Stimulated activated CD4-positive, alpha-beta T cell treated with anti-CD3 and anti-CD28 coated beads, Interleukin-15, amount 100 ng/mL, for 48 hours (primary cell): ENCODE data around the gene LATS2.

Experiments used
- DNase-seq, 2 donors: peaks; one replicate each; pipeline ENCODE4 v3.0.0-alpha.2; 2020; ENCODE audit warnings: low read depth in 2 of 2

LATS2 gene

DNA sequence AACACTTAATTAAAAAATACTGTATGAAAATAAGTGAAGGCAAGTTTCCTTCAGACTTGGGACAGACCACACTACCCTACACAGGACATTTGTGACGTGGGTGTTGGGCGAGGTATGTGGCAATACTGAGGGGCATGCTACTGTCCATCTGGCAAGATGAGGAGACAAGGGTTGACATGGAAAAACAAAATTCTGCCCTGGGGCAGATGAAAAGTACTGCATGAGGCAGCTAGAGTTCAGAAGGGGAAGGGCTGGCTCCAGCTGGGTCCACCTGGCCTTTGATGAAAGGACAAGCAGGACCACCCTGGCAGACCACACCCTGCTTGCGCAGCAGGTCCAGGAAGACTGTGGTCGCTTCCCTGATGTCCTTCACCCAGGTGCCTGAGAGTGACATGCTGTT, 43.2 kb downstream of the LATS2 start:
- DNase-seq: no peak

- no peak for DNase-seq
These were observed 44.9 kb downstream of the LATS2 start for GRCh38 chr13:21016487-21016886.

- DNase-seq: no peak
These were observed 46.1 kb downstream of the LATS2 start for GRCh38 chr13:21015284-21015683.

GRCh38 chr13:21014502-21015170, 46.8 kb downstream of the LATS2 start:
- no peak for DNase-seq

DNA sequence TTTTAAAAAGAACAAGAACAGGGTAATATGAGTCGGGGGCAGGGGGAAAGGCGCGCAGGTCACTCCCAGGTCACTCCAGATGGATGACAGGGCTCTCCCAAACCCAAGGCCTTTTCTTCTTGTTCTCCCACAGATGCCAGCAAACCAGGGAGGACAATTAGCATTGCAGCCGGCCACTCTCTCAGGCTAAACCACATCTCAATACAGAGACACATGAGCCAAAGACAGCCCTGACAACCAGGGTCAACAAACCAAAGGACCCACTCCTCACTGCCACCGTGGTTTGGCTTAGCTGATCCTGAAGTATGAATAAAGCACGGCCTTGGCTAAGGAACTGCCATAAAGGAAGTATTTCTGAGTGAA, 47.3 kb downstream of the LATS2 start:
- no peak for DNase-seq

- no peak for DNase-seq
These were observed 47.7 kb downstream of the LATS2 start for GRCh38 chr13:21013682-21014038.

DNA sequence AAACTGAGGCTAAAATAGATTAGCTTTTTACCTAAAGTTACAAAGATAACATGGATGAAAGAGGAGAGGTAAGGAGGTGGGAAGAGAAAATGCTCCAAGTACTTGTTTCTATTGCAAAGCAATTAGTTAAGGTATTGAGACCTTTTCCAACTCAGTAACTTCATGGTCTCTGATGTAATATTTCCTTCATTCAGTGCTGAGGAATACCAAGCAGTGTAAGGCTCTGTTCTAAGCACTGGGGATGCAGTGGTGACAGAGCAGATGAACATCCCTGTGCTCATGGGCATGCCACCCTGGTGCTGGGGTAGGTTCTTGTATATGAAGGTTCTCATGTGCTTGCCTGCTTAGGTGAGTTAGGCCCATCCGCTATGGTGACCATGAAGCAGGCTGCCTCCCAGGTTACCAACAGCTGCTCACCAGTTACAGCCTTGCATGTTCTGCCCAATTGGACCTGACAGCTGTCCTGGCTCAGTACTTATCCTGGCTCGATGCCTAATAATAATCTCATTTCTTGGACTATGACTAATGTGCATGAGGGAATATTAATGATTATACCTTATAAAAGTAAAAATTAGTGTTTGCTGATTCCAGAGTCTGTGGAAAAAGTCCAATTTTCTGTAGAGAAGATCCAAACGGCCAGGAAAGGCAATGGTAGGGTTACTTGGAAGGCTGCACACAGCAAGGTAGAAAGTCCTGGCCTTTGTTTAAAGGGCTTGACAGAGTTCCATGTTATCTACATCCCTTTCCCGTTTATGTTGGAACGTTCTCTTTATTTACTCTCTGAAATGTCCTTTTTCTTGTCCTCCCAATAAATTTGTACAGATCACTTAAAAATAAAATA, 48.3 kb downstream of the LATS2 start:
- no peak for DNase-seq

- no peak for DNase-seq
These were observed 49.2 kb downstream of the LATS2 start for GRCh38 chr13:21012211-21012610.

- DNase-seq: no peak
These were observed 50.0 kb downstream of the LATS2 start for GRCh38 chr13:21011378-21011777.

- no peak for DNase-seq
These were observed 50.8 kb downstream of the LATS2 start for GRCh38 chr13:21010621-21011020.

DNA sequence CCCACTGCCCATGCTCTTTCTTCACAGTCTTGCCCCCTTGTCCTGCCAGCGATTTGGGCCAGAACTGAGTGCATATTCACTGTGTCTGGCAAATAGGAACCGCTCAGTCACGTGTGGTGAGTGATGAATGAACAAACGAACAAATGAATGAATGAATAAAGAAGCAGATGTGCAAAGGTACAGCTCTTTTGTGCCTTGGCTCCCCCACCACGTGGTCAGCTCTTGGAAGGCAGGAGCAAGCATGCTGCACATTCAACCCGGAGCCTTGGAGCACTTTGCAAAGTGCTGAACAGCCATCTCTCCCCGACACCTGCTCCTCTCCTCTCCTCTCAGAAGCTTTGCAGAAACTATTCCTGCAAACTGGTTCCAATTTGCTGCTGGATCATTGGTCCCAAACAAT, 52.4 kb downstream of the LATS2 start:
- DNase-seq: no peak

- no peak for DNase-seq
These were observed 53.4 kb downstream of the LATS2 start for GRCh38 chr13:21008026-21008425.

- DNase-seq: no peak
These were observed 55.0 kb downstream of the LATS2 start for GRCh38 chr13:21006141-21007005.

GRCh38 chr13:21005193-21005592, 56.2 kb downstream of the LATS2 start:
- no peak for DNase-seq

DNA sequence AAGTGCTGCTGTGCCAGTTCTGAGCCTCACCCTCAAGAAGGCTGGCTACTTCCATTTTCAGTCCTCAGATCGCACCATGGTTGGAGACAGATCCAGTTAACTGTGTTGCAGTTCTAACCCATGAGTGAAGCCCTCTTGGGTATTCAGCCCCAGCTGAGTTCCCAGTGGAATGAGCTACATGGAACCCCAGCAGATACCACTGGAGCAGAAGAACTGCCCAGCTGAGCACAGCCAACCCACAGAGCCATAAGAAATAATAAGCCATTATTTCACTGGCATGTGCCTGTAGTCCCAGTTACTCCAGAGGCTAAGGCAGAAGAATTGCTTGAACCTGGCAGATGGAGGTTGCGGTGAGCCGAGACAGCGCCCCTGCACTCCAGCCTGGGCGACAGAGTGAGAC, 59.9 kb downstream of the LATS2 start:
- DNase-seq: no peak

GRCh38 chr13:21000647-21001046, 60.7 kb downstream of the LATS2 start:
- no peak for DNase-seq

DNA sequence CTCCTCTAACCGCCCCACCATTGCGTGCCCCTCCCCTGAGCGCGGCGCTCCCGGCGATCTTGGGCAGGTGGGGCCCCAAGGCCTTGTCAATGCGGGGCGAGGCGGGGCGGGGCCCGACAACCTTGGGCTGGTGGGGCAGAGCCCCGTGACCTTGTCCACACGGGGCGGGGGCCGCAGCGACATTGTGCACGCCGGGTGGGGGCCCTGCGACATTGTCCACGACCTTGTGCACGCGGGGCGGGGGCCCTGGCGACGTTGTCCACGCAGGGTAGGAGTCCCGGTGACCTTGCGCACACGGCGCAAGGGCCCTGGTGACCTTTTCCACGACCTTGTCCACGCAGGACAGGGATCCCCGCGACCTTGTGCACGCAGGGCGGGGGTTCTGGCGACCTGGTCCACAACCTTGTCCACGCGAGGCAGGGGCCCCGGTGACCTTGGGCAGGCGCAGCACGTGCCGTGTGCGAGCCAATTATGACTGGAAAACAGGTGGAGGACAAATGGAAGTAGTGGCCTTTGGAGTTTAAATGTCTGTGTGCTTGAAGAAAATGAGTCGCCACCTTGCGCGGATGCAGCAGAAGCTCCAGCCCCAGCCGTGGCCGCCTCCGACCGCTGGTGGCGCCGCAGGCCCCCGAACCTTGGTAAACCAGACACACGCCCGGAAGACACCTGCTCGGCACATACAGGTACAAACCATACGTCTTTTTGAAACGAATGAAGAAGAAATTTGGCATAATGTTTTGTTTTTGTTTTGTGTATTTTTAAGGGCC, 62.6 kb downstream of the LATS2 start:
- no peak for DNase-seq

GRCh38 chr13:20997301-20998161, 63.9 kb downstream of the LATS2 start:
- no peak for DNase-seq

DNA sequence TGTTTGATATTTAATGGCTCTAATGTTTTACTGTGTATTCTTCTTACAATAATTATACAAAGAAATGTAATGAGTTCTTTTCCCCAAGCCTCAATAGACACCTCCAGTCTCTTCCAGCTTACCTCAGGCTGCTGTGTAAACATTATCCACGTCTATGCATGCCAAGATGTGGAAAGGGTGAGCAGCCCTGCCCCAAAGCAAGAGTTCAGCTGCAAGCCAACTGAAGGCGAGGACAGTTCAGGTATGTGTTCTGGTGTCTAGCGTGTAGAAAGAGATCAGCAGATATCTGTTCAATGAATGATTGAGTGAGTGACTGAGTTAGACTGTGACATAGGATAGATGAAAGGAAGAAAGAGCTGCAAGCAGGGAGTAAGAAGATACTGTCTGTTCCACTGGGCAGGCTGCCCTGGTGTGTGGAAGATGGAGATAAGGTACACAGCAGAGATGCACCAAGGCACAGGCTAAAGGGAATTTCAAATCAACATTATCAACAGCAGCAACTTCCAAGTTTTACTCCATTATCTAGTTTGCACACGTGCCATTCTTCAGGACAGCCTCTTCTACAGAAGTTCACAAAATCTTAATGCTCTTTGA, 66.0 kb downstream of the LATS2 start:
- DNase-seq: no peak

DNA sequence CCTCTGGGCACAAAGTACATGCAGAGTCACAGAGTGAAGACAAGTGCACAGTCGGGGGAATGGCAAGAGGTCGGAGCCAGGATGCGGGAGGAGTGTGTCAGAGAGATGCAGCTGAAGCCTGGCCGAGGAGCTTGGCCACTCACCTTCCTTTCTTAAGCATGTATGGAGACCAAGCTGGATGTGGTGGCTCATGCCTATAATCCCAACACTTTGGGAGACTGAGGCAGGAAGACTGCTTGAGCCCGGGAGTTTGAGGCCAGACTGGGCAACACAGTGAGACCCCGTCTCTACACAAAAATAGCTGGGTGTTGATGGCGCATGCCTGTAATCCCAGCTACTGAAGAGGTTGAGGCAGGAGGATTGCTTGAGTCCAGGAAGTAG, 67.0 kb downstream of the LATS2 start:
- DNase-seq: no peak
